ENCODE data around the gene CCDC187.
"Not testable (repeated sequence)": the region's sequence is repeated elsewhere in the genome, so short reads cannot be mapped to it uniquely, and the experiment has no call there.

Gene CCDC187

DNA sequence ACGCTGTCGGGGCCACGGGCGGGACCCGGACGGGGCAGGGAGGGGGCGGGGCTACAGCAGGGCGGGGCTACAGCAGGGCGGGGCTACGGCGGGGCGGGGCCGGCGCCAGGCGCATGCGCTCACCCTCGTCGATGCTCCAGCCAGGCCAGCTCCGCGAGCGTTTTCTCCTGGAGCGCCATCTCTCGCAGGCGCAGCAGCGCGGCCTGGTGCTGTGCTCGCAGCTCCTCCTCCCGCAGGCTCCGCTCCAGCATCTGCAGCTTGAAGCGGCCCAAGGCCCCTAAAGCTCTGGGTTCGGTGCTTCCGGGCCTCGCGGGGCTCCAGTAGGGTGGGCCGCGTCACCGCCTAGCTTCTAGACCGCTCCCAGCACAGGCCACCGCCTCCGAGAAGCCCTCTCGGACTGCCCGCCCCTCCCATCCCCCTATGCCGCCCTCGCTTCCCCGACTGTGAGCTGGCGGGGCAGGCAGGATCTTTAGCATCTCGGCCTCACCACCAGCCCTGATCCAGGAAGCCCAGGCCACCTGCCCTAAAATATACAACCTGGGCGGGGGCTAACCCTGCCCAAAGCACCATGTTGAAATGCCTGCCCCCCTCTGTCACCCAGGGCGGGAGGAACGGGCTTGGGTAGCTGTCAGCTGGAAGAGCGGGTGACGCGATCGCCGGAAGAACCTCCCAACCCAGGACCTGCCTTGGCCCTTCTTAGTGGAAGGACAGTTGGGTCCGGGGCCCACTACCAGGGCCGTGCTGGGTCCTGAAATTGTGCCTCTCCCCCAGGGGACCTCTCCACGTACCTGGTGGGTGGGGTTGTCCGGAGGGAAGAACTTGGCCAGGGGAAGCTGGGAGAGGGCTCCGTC lies 36.4 kb downstream of the CCDC187 start:
- H3K4me3 ChIP-seq (ENCODE audit: low read length), result peak overlapping the region; percentile 59; the same call in 1 of the 2 replicates
- no peak for TF ChIP-seq ZNF274 (IDR thresholded peaks at IDR 0.05; ENCODE audit: low read depth, low read length)

DNA sequence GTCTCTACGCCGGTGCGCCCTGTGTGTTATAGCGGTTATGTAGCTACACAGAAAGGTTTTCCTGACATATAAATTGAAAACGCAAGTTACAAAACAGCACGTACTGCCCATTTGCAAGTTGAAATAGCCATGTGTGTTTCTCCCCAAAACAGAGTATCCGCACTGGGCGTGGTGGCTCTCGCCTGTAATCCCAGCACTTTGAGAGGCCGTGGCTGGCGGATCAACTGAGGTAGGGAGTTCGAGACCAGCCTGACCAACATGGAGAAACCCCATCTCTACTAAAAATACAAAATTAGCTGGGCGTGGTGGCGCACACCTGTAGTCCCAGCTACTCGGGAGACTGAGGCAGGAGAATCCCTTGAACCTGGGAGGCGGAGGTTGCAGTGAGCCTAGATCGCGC lies 37.3 kb downstream of the CCDC187 start:
- not testable (repeated sequence) for H3K4me3 ChIP-seq (ENCODE audit: low read length)

DNA sequence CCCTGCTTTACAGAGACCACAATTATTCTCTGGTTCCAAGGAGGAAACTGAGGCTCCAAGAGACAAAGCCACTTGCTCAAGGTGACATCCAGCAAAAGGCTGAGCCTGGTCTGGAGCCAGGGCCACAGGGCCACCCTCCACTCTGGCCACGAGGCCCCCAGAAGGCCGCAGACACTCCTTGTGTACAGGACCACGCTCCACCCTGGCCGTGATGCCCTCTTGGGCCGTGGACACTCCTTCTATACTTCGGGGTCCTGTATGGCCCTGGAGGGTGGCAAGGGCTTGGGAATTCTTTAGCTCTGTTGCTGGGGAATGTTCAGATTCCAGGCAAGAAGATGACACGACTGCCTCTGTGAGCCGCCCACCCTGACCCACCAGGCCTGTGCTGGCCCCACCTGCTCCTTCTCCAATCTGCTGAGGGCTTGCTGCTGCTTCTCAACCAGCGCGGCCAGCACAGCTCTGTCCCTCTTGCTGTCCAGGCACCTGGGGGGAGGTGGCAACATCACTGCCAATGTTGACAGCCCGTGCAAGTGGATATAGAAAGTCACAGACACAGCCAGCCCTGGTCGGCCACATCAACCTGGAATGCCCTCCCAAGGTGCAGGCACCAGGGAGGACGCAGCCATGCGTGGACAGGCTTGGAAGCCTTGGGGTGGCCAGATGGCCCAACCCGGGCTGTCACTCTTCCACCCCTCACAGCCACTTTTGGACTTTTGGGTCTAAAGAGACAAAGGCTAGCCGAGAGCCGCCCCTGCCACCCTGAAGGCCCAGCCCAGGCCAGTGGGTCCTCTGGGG lies 38.1 kb downstream of the CCDC187 start:
- TF ChIP-seq ZNF274 (IDR thresholded peaks at IDR 0.05; ENCODE audit: low read depth, low read length), result no peak
- no peak overlapping the region for H3K4me3 ChIP-seq (ENCODE audit: low read length)

DNA sequence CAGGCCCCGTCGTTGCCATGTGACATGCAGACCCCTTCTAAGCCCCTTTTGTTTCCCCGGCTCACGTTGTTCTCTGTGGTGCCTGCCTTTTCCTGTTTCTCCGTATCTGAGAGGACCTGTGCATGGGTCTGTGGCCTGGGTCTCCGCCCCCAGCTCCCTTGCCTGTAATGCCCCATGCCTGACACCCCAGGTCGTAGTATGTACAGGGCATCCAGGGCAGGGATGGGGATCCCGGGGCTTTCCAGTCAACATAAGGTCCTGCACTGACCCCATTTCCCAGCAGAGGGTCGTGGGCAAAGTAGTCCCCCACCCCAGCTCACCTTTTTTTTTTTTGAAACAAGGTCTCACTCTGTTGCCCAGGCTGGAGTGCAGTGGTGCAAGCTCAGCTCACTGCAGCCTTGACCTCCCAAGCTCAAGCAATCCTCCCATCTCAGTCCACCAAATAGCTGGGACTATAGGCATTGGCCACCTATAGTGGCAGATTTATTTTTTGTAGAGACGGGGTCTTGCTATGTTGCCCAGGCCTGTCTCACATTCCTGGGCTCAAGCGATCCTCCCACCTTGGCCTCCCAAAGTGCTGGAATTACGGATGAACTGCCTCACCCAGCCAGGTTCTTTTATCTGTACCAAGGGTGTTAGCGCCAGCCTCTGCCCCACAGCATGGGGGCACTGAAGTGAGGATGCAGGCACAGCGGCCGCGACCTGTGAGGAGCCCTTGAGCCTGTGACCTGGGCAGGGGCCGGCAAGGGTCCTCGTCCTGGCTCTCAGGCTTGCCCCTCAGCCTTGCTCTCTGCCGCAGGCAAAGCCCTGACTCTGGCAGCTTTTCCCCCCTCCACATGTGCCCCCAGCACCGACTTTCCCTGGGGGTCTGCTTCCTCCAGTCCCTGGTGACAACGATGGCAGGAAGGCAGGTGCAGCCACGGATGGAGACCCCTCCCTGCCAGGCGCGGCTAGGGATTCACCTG lies 39.2 kb downstream of the CCDC187 start:
- no peak for TF ChIP-seq ZNF274 (IDR thresholded peaks at IDR 0.05; ENCODE audit: low read depth, low read length)
- no peak overlapping the region for H3K4me3 ChIP-seq (ENCODE audit: low read length)

DNA sequence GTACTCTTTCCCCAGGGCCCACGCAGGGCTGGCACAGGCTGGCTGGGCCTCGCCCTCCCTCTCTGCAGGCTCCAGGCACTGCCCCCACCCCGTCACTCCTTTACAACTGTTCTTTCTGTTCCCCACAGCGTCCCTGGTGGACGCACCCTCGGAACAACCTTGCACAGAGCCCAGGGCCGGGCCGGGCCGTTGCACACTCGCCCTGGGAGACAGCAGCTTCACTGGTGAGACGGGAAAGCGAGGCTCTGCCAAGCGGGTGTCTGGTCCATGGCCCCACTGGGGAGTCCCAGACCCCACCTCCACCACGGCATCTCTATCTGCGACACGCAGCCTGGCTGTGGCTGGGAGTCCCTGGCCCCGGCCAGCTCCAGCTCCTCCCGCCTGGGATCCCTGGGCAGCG lies 39.9 kb downstream of the CCDC187 start:
- TF ChIP-seq ZNF274 (IDR thresholded peaks at IDR 0.05; ENCODE audit: low read depth, low read length), result no peak
- no peak overlapping the region for H3K4me3 ChIP-seq (ENCODE audit: low read length)

DNA sequence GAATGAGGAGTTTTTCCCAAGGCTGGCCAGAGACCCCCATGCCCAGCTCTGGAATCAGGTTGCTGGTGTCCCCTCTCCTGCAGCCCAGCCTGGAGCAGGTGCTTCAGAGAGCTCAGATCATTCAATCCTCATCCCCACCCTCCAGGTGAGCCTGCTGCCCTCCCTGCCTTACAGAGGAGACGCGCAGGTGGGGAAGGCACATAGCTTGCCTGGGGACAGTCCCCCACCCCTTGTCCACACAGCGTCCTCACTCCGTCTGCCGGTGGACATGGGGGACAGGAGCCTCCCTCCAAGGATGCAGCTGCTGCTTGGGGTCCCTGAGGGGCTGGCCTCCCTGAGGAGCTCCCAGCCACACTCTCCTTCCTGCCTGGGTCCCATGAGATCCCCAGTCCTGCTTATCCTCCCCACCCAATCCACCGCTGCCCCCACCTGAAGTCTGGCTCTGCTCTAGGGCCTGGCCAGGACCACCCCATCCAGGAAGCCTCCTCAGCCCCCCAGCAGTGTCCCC lies 41.2 kb downstream of the CCDC187 start:
- H3K4me3 ChIP-seq (ENCODE audit: low read length), result no peak overlapping the region
- TF ChIP-seq ZNF274 (IDR thresholded peaks at IDR 0.05; ENCODE audit: low read depth, low read length), result no peak

DNA sequence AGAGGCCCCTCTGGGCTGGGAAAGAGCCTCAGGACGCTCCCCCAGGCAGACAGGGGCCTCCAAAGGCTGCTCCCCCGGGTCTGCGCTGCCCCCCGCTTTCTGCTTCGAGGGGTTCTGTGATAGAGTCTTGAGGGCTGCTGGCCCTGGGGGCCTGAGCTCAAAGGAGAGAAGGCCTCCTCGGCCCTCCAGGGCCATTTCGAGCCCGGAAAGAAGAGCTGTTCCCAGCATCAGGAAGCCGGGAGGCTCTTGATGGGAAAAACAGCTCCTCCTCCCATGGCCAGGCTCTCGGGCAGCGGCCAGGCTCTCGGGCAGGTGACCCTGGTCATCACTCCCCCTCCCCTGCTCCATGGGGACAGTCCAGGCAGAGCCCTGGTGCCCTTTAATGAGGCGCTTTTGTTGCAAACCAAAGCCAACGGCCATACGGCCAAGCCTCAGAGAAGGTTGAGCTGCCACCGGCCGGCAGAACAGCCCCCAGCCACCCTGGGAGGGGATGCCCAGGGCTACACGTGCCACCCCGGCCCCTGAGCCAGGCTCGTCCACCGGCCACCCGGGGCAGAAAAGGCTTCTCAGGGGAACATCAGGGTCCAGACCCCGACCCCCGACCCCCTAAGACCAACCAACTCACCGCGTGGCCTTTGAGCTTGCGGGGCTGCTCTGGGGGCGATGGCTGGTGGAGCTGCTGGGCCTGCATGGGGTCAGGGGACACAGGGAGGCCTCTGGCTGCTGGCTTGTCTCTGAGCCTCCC lies 42.0 kb downstream of the CCDC187 start:
- H3K4me3 ChIP-seq (ENCODE audit: low read length), result no peak overlapping the region
- no peak for TF ChIP-seq ZNF274 (IDR thresholded peaks at IDR 0.05; ENCODE audit: low read depth, low read length)

DNA sequence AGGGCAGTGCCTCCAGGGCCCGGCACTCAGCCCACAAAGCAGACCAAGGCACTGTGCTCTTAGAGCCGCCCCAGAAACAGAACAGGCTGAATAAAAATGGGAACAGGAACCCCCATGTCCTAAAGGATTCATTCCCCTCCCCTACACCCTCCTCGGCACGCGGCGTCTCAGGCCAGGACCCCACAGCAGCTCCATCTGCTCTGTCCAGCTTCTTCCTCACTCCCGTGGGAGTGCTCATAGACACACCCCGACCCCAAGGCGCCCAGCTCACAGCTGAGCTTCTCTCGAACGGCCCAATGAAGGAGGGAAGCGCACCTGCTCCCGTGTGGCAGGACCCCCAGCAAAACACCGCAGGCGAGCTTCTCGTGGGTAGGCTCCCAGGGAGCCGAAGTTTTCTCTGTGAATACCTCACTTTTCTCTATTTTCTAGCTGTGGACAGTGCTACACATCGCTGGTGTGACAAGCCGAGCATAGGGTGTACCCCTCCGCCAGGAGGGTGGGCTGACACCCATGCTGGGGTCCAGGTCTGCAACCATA lies 42.9 kb downstream of the CCDC187 start:
- no peak overlapping the region for H3K4me3 ChIP-seq (ENCODE audit: low read length)
- TF ChIP-seq ZNF274 (IDR thresholded peaks at IDR 0.05; ENCODE audit: low read depth, low read length), result no peak

DNA sequence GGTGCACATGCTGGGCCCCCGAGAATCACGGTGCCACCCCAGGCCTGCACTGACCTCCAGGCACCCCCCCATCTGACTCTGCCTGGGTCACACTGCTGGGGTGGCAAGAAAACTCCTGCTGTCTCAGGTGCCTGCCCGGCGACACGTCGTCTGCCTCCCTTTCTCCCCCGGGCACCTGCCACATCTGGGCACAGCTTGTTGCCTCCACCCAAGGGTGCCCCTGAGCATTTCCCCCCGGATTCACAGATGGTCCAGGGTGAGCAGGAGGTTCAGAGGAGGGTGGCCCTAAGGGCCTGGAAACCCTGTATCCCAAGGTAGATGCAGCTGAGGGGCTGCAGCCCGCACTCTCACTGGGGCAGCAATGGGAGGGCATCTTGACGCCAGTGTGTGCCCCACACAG lies 43.4 kb downstream of the CCDC187 start:
- H3K4me3 ChIP-seq (ENCODE audit: low read length), result no peak overlapping the region
- no peak for TF ChIP-seq ZNF274 (IDR thresholded peaks at IDR 0.05; ENCODE audit: low read depth, low read length)

DNA sequence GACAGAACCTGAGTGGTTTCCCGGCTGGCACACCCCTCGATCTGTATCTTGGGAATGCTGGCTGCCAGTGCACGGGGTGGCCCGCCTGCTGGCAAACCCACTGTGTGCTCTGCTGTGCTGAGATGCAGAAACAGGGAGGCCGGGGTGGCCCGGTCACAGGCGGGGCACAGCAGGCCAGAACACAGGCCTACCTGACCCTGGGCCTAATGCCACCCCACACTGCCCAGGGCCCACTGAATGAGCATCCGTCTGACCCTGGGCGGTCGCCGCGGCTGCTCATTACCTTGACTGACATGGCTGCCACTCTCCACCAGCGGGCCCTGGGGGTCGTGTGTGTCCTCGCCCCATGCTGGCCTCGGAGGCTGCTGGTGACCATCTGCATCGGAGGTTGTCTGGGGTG lies 44.1 kb downstream of the CCDC187 start:
- no peak overlapping the region for H3K4me3 ChIP-seq (ENCODE audit: low read length)
- TF ChIP-seq ZNF274 (IDR thresholded peaks at IDR 0.05; ENCODE audit: low read depth, low read length), result no peak

DNA sequence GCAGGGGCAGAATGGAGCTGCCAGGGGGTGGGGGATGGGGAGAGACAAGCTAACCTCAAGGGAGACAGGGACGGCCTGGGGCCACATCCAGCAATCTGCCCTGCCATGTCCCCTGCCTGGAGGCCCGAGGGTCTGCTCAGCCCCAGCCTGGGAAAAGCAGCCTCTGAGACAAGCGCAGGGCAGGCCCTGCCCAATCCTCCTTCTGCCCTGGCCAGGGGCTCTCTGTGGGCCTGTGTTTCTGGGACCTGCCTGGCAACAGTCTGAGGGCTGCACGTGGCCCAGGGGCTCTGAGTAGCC lies 44.4 kb downstream of the CCDC187 start:
- no peak overlapping the region for H3K4me3 ChIP-seq (ENCODE audit: low read length)
- no peak for TF ChIP-seq ZNF274 (IDR thresholded peaks at IDR 0.05; ENCODE audit: low read depth, low read length)

DNA sequence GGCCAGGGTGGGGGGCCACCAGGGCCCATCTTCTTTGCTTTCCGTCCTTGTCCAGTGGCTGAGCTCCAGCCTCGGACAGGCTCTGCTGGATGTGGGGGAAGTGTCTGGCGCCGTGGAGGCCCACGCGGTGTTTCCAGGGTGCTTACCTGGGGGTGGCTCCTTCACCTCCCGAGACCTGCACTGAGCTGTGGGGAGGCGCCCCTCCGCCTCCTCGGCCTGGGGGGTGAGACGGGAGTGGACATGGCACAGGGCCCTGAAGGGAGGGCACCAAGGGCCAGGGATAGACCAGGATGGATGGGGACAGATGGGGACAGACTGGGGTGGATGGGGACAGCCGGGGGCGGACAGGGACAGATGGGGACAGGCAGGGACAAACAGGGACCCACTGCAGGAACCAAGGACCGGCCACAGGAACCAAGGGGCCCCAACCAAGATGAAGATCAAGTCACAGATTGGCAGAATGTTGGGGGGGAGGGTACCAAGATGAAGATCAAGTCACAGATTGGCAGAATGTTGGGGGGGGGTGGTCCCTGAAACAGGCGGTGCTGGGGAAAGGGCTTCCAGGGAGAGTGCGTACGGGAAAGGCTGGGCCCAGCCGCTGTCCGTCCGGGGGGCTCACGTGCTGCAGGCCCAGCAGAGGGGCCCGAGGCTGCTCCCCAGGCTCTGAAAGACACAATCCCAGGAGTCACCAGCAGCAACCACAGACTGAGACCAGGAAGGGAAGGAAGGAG lies 44.9 kb downstream of the CCDC187 start:
- TF ChIP-seq ZNF274 (IDR thresholded peaks at IDR 0.05; ENCODE audit: low read depth, low read length), result no peak

DNA sequence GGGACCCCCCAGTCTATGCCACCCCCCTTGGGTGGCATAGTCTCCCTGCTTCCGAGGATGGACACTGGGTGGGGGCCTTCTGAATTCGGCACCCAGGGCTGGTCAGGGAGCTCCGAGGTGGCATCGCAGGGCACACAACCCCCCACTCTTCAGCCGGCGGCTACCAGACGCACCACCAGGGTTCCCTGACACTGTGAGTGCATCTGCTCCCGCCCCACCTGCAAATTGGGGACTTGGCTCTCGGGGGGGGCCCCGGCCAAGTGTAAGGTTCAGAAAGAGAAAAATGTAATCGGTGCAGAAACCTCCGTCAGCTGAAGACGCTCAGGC lies 45.6 kb downstream of the CCDC187 start:
- TF ChIP-seq ZNF274 (IDR thresholded peaks at IDR 0.05; ENCODE audit: low read depth, low read length), result no peak
- H3K4me3 ChIP-seq (ENCODE audit: low read length), result no peak overlapping the region

More for the DNA sequence above, 44.9 kb downstream of the CCDC187 start:
- no peak overlapping the region for H3K4me3 ChIP-seq (ENCODE audit: low read length)
